D721Med (cell line): ENCODE measurements around the gene ADGRL3.

Experiments used
- DNase-seq: peaks from one replicate; pipeline ENCODE4 v3.0.0; 2011; ENCODE audit warnings: low spot score; ENCODE audit not compliant: insufficient read length
- FAIRE-seq: peaks from 2 replicates; lab custom pipeline; 2011; peaks lifted over from hg19 to GRCh38; lab: Jason Lieb, UNC
- TF ChIP-seq, protein P1 (sequence below): IDR thresholded peaks from 2 replicates; pipeline ENCODE4 v1.5.1; 2012; ENCODE audit warnings: mild to moderate bottlenecking, control low read depth; ENCODE audit not compliant: insufficient read depth; ENCODE audit errors: missing control alignments

The ADGRL3 gene

DNA sequence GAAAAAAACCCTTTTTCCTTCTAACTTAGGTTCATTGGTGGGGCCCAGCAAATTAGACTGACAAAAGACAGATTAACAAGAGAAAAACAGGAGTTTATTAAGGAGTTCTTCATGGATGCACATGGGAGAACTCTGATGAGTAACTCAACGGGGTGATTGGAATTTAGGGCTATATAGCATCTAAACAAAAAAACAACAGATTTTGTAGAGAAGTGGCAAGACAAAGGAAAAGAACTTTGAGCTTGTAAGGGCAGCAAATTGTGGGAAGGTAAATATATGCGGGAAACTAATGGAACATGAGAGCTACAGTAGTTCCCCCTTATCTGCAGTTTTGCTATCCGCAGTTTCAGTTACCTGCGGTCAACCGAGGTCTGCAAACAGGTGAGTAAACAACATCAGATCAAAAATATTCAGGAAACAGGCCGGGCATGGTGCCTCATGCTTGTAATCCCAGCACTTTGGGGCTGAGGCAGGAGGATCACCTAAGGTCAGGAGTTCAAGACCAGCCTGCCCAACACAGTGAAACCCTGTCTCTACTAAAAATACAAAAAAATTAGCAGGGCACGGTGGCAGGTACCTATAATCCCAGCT, 573.6 kb downstream of the ADGRL3 start:
- FAIRE-seq (no peak), DNase-seq (no peak)
- TF ChIP-seq, protein P1, sequence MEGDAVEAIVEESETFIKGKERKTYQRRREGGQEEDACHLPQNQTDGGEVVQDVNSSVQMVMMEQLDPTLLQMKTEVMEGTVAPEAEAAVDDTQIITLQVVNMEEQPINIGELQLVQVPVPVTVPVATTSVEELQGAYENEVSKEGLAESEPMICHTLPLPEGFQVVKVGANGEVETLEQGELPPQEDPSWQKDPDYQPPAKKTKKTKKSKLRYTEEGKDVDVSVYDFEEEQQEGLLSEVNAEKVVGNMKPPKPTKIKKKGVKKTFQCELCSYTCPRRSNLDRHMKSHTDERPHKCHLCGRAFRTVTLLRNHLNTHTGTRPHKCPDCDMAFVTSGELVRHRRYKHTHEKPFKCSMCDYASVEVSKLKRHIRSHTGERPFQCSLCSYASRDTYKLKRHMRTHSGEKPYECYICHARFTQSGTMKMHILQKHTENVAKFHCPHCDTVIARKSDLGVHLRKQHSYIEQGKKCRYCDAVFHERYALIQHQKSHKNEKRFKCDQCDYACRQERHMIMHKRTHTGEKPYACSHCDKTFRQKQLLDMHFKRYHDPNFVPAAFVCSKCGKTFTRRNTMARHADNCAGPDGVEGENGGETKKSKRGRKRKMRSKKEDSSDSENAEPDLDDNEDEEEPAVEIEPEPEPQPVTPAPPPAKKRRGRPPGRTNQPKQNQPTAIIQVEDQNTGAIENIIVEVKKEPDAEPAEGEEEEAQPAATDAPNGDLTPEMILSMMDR = no peak

DNA sequence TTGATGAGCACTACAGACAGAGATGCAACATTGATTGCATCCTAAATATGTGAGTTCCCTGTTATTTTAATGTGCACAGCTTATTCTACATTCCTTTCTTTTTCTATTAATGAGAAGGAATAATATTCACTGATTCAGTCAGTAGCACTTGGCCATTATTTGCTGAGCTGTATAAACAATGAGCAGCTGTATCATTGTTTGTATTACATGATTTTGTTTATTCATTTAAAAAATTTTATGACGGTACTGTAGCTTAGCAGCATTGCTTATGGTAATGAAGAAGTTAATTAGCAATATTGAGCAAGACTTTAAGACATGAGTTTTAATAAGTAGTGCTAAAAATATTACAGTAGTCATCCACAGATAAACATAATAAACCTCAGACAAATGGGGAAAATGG, 582.0 kb downstream of the ADGRL3 start:
- FAIRE-seq (no peak), DNase-seq (no peak)
- TF ChIP-seq, protein P1 = no peak

DNA sequence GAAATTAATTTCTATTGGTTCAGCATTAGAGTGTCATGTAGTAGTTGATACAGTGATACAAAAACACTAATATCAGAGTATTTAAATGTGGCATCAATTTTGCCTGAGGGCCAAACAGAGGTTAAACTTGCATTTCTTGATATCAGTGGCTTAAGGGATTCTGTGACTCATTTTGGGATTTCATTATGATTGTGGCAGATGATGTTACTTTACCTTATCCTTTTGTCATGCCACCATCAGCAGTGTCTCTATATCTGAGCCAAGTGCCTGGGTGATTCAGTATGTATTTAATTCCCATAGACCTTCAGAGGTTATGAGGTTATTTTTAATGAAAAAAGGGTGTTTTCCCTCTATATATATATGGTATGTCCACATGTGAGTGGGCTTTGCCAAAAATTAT, 582.9 kb downstream of the ADGRL3 start:
- FAIRE-seq = no peak
- TF ChIP-seq, protein P1 = no peak
- DNase-seq = no peak

DNA sequence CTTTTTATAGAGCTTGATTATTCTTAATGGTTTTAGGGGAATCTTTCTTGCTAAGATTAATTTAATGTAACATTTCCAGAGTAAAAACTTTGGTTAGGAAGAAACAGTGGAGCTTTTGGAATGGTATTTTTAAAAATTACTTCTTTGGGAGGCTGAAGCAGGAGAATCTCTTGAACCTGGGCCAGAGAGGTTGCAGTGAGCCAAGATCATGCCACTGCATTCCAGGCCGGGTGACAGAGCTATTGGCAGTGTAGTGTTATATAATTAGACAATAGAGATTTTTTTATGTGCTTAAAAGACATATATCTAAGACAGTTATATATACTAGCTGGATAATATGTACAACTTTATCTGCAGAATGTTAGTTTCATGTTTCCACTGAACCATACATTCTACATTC, 585.6 kb downstream of the ADGRL3 start:
- TF ChIP-seq, protein P1 = no peak
- DNase-seq (no peak), FAIRE-seq (no peak)

DNA sequence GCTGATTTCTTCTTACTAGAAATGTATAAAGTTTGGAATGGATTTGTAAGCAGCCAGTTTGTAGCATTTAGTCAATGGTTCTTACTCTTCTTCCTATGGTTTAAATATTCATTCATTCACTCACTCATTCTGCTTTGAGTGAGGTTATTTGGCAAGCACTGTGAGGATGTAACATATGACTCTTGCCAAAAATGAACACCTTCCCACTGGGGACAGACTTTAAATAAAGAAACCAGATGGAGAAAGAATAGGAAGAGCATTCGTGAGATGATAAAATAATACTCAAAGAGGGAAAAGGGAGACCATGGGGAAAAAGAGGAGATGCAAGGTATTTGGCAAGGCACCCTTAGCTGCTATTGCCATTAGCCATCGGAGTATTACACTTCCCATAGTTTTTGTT, 586.1 kb downstream of the ADGRL3 start:
- FAIRE-seq (no peak), DNase-seq (no peak)
- TF ChIP-seq, protein P1 = no peak

DNA sequence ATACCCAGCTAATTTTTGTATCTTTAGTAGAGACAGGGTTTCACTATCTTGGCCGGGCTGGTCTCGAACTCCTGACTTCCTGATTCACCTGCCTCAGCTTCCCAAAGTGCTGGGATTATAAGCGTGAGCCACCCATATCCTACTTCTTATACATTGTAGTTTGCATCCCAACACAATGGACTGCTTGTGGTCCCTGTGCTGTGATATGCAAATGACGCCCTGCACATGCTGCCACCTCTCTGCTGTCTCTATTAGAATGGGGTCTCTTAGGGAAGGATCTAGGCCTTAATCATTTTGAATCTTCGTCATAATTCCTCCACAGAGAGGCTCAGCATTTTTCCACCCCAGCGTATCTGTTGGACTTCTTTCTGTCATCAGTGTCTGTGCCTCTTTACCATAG, 595.9 kb downstream of the ADGRL3 start:
- DNase-seq = no peak
- TF ChIP-seq, protein P1 = no peak
- no peak for FAIRE-seq

DNA sequence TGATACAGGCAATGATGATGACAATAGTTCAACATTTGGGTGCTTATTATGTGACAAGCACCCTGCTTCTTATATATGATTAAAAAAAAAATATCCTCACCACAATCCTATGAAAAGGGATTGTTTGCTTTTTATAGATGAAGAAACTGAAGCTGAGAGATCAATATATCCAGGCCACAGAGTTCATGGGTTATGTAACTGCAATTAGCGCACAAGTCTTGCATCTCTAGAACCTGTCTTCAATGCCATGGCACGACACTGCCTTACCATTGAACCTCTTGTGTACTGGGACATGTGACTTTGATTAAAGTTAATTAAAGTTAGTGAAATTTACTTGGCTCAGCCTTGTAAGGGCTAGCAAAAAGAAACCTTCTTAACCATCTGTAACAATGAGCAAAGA, 599.7 kb downstream of the ADGRL3 start:
- no peak for FAIRE-seq
- TF ChIP-seq, protein P1 = no peak

More for the DNA sequence above, 599.7 kb downstream of the ADGRL3 start:
- DNase-seq = no peak
